Measurements from ENCODE around the gene ZHX3. TPM values are rescaled to one million over a fixed set of nuclear protein-coding genes. Genes with fewer than 3 reads are reported as not detected.
A peak's percentile ranks its signal among the peaks of the same experiment; 100 is the strongest.

The ZHX3 gene
- total RNA-seq, 2 donors from 2014 or later = 10.9 to 11.9 TPM

- Histone ChIP-seq H3K9me3 (no peaks in the 10 kb centered on the region), H3K4me1 (no peaks in the 10 kb centered on the region), H3K27ac (no peak overlapping the region), H3K36me3 (replicated peaks in 1 of 2; ENCODE audit: insufficient read depth in 1 of 2, low read depth in 2 of 2) (no peaks in the 10 kb centered on the region), H3K4me3 (no peak overlapping the region), H3K27me3 (no peaks in the 10 kb centered on the region)
- TF ChIP-seq POLR2A (IDR thresholded peaks at IDR 0.05) = no peak
- TF ChIP-seq, protein P1, sequence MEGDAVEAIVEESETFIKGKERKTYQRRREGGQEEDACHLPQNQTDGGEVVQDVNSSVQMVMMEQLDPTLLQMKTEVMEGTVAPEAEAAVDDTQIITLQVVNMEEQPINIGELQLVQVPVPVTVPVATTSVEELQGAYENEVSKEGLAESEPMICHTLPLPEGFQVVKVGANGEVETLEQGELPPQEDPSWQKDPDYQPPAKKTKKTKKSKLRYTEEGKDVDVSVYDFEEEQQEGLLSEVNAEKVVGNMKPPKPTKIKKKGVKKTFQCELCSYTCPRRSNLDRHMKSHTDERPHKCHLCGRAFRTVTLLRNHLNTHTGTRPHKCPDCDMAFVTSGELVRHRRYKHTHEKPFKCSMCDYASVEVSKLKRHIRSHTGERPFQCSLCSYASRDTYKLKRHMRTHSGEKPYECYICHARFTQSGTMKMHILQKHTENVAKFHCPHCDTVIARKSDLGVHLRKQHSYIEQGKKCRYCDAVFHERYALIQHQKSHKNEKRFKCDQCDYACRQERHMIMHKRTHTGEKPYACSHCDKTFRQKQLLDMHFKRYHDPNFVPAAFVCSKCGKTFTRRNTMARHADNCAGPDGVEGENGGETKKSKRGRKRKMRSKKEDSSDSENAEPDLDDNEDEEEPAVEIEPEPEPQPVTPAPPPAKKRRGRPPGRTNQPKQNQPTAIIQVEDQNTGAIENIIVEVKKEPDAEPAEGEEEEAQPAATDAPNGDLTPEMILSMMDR (IDR thresholded peaks at IDR 0.05) = no peak
- DNase-seq = no peak
- ATAC-seq = no peak
- intact Hi-C loops (cut with DNase I) = no loop called here
- 98 to 100% methylated on average over 3 of the region's 3 CpGs for WGBS, 2 donors
Measured at GRCh38 chr20:41214666-41215065, 102.9 kb downstream of the ZHX3 start.

DNA sequence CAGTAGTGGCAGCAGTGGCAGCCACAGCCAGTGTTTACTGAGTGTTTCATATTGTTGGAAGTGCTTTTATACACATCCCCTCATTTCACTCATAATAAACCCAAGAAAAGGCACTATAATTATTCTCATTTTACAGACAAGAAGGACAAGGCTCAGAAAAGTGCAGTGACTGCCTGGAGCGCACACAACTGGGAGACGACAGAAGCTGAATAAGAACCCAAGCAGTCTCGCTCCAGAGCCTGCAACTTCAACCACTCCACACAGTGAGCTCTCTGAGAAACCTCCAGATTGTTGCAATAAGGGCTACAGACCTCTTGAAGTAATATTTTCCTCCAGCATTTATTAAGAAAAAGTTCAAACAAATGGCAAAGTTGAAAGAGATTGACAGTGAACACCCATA is 103.3 kb downstream of the ZHX3 start:
- ATAC-seq = no peak
- WGBS, 2 donors = 95 to 100% methylated on average over 3 of the region's 3 CpGs
- TF ChIP-seq, protein P1 (IDR thresholded peaks at IDR 0.05) = no peak
- no peak for TF ChIP-seq POLR2A (IDR thresholded peaks at IDR 0.05)
- no peaks in the 10 kb centered on the region for H3K4me1 ChIP-seq
- intact Hi-C loops (cut with DNase I) = no loop called here
- no peaks in the 10 kb centered on the region for H3K27me3 ChIP-seq
- no peak overlapping the region for H3K4me3 ChIP-seq
- H3K36me3 ChIP-seq (replicated peaks in 1 of 2; ENCODE audit: insufficient read depth in 1 of 2, low read depth in 2 of 2) = no peaks in the 10 kb centered on the region
- no peak for DNase-seq
- H3K9me3 ChIP-seq = no peaks in the 10 kb centered on the region
- no peak overlapping the region for H3K27ac ChIP-seq

GRCh38 chr20:41213150-41213820 is 104.2 kb downstream of the ZHX3 start:
- TF ChIP-seq, protein P1 (IDR thresholded peaks at IDR 0.05) = no peak
- no peak for TF ChIP-seq POLR2A (IDR thresholded peaks at IDR 0.05)
- H3K4me1 ChIP-seq = no peaks in the 10 kb centered on the region
- no peak for ATAC-seq
- no peak overlapping the region for H3K4me3 ChIP-seq
- no peaks in the 10 kb centered on the region for H3K9me3 ChIP-seq
- intact Hi-C loops (cut with DNase I) = no loop called here
- DNase-seq = peak in 2 of 4 donors; percentile 34 to 45
- no peaks in the 10 kb centered on the region for H3K27me3 ChIP-seq
- 57 to 100% methylated on average over 1 of the region's 1 CpG for WGBS, 2 donors
- H3K36me3 ChIP-seq (replicated peaks in 1 of 2; ENCODE audit: insufficient read depth in 1 of 2, low read depth in 2 of 2) = no peaks in the 10 kb centered on the region
- H3K27ac ChIP-seq = no peak overlapping the region

GRCh38 chr20:41205313-41205712 is 112.2 kb downstream of the ZHX3 start:
- intact Hi-C loops (cut with DNase I) = no loop called here
- Histone ChIP-seq H3K9me3 (no peaks in the 10 kb centered on the region), H3K36me3 (replicated peaks in 1 of 2; ENCODE audit: insufficient read depth in 1 of 2, low read depth in 2 of 2) (no peaks in the 10 kb centered on the region), H3K27me3 (no peaks in the 10 kb centered on the region), H3K27ac (no peak overlapping the region), H3K4me3 (no peak overlapping the region), H3K4me1 (no peaks in the 10 kb centered on the region)
- no peak for DNase-seq
- WGBS, 2 donors = 66 to 83% methylated on average over 6 to 11 of the region's 11 CpGs
- no peak for ATAC-seq
- TF ChIP-seq POLR2A (IDR thresholded peaks at IDR 0.05) = no peak
- TF ChIP-seq, protein P1 (IDR thresholded peaks at IDR 0.05) = no peak
